Right cardiac atrium (tissue), 5 donors: ENCODE measurements around the gene GNAS. TPM values are rescaled to one million over a fixed set of nuclear protein-coding genes. Genes with fewer than 3 reads are reported as not detected.

Experiments
- ATAC-seq, 2 donors: fragments of 200-7000 bp; cut with Tn5 transposase; one replicate each; pipeline versions ENCODE4 v1.8.0 to v1.9.1; 2020; ENCODE audit warnings: moderate library complexity in 2 of 2, mild to moderate bottlenecking in 1 of 2
- DNase-seq, 3 donors: peaks; one replicate each; pipeline ENCODE4 v3.0.0-alpha.2; 2020
- H3K27ac ChIP-seq: one replicate; pipeline ENCODE4 v1.5.1; 2013; ENCODE audit warnings: mild to moderate bottlenecking, low read length, control low read depth, moderate library complexity
- H3K27me3 ChIP-seq: one replicate; pipeline ENCODE4 v1.6.1; 2013; ENCODE audit not compliant: control insufficient read depth, insufficient read depth
- H3K4me1 ChIP-seq: one replicate; pipeline ENCODE4 v1.6.1; 2013; ENCODE audit warnings: low read length; ENCODE audit not compliant: control insufficient read depth, insufficient read depth
- H3K4me3 ChIP-seq: one replicate; pipeline ENCODE4 v1.5.1; 2013; ENCODE audit warnings: low read length, control low read depth
- H3K9me3 ChIP-seq: one replicate; pipeline ENCODE4 v1.6.1; 2013; ENCODE audit warnings: low read length; ENCODE audit not compliant: control insufficient read depth
- WGBS: extraction: QIAGEN DNeasy Blood & Tissue Kit; methylation state at CpG from one replicate; pipeline ENCODE4 v1.1.7; 2013; 5-methylcytosine and 5-hydroxymethylcytosine counted together
- intact Hi-C, 4 donors: fragments of 100-400 bp; cut with DNase I; formaldehyde crosslinking; loops; one replicate each; pipeline versions ENCODE4 v1.11.0 to v1.14.0; 2022 to 2023
- polyA plus RNA-seq: library from polyadenylated mRNA; stranded (reverse); fragments of 200-250 nt; gene quantifications from one replicate; pipeline ENCODE4 v1.2.3, GENCODE V29; 2013
- total RNA-seq, 4 donors: library from RNA; stranded (reverse); fragmentation: NEBNext Ultra II Directional; extraction: Animal tissue kit (Norgen Biotek cat#: 25700); gene quantifications; one replicate each; pipeline ENCODE4 v1.2.1, GENCODE V29; 2021
- donor health status: healthy with polysubstance abuse.
- donor health status: DM: no; HTN: yes; CAD: no.
- donor health status: DM: no; HTN: no; CAD: no.
- donor health status: DM: no; HTN: yes; CAD: no; lungs with severe emphysema.
- donor health status: DM: yes; HTN: yes; CAD: no.

GNAS gene
- total and polyA plus RNA-seq, 5 donors = 1,230 to 1,885 (median 1,422) TPM

- WGBS = 81% methylated on average over 9 of the region's 9 CpGs
- DNase-seq (no peak), ATAC-seq (no peak)
Measured at GRCh38 chr20:58880994-58881752, 28.7 kb downstream of the GNAS start.

GRCh38 chr20:58882704-58883089, 30.2 kb downstream of the GNAS start:
- 91% methylated on average over 5 of the region's 5 CpGs for WGBS
- DNase-seq (no peak), ATAC-seq (no peak)
- Histone ChIP-seq H3K27ac (no peak overlapping the region), H3K9me3 (no peaks in the 10 kb centered on the region), H3K27me3 (no peaks in the 10 kb centered on the region), H3K4me3 (no peak overlapping the region), H3K4me1 (no peaks in the 10 kb centered on the region)
- intact Hi-C loops = no loop called here

More at GRCh38 chr20:58880994-58881752, 28.7 kb downstream of the GNAS start:
- H3K4me1 ChIP-seq = no peaks in the 10 kb centered on the region
- H3K4me3 ChIP-seq = no peak overlapping the region
- H3K27me3 ChIP-seq = no peaks in the 10 kb centered on the region
- intact Hi-C loops = no loop called here
- no peak overlapping the region for H3K27ac ChIP-seq
- H3K9me3 ChIP-seq = no peaks in the 10 kb centered on the region

GRCh38 chr20:58883241-58883691, 30.8 kb downstream of the GNAS start:
- H3K27me3 ChIP-seq = no peaks in the 10 kb centered on the region
- intact Hi-C loops = no loop called here
- DNase-seq (no peak), ATAC-seq (no peak)
- 74% methylated on average over 9 of the region's 9 CpGs for WGBS
- no peaks in the 10 kb centered on the region for H3K4me1 ChIP-seq
- H3K4me3 ChIP-seq = no peak overlapping the region
- no peak overlapping the region for H3K27ac ChIP-seq
- H3K9me3 ChIP-seq = no peaks in the 10 kb centered on the region

- ATAC-seq = no peak
- 71% methylated on average over 3 of the region's 3 CpGs for WGBS
- no peaks in the 10 kb centered on the region for H3K9me3 ChIP-seq
- H3K27ac ChIP-seq = no peak overlapping the region
- intact Hi-C loops = no loop called here
- no peaks in the 10 kb centered on the region for H3K4me1 ChIP-seq
- no peaks in the 10 kb centered on the region for H3K27me3 ChIP-seq
- DNase-seq = no peak
- no peak overlapping the region for H3K4me3 ChIP-seq
Measured at GRCh38 chr20:58884966-58885365, 32.5 kb downstream of the GNAS start.

GRCh38 chr20:58886546-58886945, 34.0 kb downstream of the GNAS start:
- H3K9me3 ChIP-seq = no peaks in the 10 kb centered on the region
- DNase-seq (no peak), ATAC-seq (no peak)
- H3K27me3 ChIP-seq = no peaks in the 10 kb centered on the region
- H3K27ac ChIP-seq = no peak overlapping the region
- no peak overlapping the region for H3K4me3 ChIP-seq
- no peaks in the 10 kb centered on the region for H3K4me1 ChIP-seq
- intact Hi-C loops = no loop called here

GRCh38 chr20:58888103-58888502, 35.6 kb downstream of the GNAS start:
- DNase-seq (no peak), ATAC-seq (no peak)
- Histone ChIP-seq H3K4me3 (peak overlapping the region; percentile 100), H3K9me3 (no peaks in the 10 kb centered on the region), H3K27me3 (no peaks in the 10 kb centered on the region), H3K4me1 (no peaks in the 10 kb centered on the region), H3K27ac (no peak overlapping the region)
- 57% methylated on average over 12 of the region's 12 CpGs for WGBS
- intact Hi-C loops = no loop called here

GRCh38 chr20:58888521-58889333, 36.2 kb downstream of the GNAS start:
- WGBS = 52% methylated on average over 101 of the region's 101 CpGs
- Histone ChIP-seq H3K27me3 (no peaks in the 10 kb centered on the region), H3K9me3 (no peaks in the 10 kb centered on the region), H3K27ac (peak overlapping the region; percentile 39), H3K4me3 (peak overlapping the region; percentile 100), H3K4me1 (no peaks in the 10 kb centered on the region)
- intact Hi-C loops = no loop called here
- peak; percentile 85 to 93 (median 93) for DNase-seq
- peak; percentile 64 to 72 for ATAC-seq

GRCh38 chr20:58889334-58889760, 36.8 kb downstream of the GNAS start:
- Histone ChIP-seq H3K4me1 (no peaks in the 10 kb centered on the region), H3K9me3 (no peaks in the 10 kb centered on the region), H3K4me3 (peak overlapping the region; percentile 100), H3K27ac (peak overlapping the region; percentile 39), H3K27me3 (no peaks in the 10 kb centered on the region)
- intact Hi-C loops = no loop called here
- DNase-seq (no peak), ATAC-seq (no peak)
- 52% methylated on average over 35 of the region's 35 CpGs for WGBS

GRCh38 chr20:58889798-58890517, 37.4 kb downstream of the GNAS start:
- ATAC-seq (peak; percentile 0 to 1), DNase-seq (peak; percentile 16 to 65 (median 61))
- peak overlapping the region; percentile 76 for H3K27ac ChIP-seq
- no peaks in the 10 kb centered on the region for H3K27me3 ChIP-seq
- peak overlapping the region; percentile 100 for H3K4me3 ChIP-seq
- WGBS = 28% methylated on average over 91 of the region's 91 CpGs
- intact Hi-C loops = loop anchor here (5.0 to 10.0 kb wide), 4 partner anchors 95 to 155 kb away; partner anchors contain the start of genes ATP5F1E (in 2 of the 4), NELFCD (in 2 of the 4), PRELID3B (in 1 of the 4) and TUBB1 (in 1 of the 4)
- no peaks in the 10 kb centered on the region for H3K9me3 ChIP-seq
- no peaks in the 10 kb centered on the region for H3K4me1 ChIP-seq

- ATAC-seq (peak; percentile 83 to 86), DNase-seq (peak; percentile 86 to 95 (median 93))
- intact Hi-C loops = loop anchor here (5.0 to 10.0 kb wide), 4 partner anchors 94 to 154 kb away; partner anchors contain the start of genes ATP5F1E (in 2 of the 4), NELFCD (in 2 of the 4), PRELID3B (in 1 of the 4) and TUBB1 (in 1 of the 4)
- Histone ChIP-seq H3K9me3 (no peaks in the 10 kb centered on the region), H3K27me3 (no peaks in the 10 kb centered on the region), H3K4me3 (peak overlapping the region; percentile 100), H3K4me1 (no peaks in the 10 kb centered on the region), H3K27ac (peak overlapping the region; percentile 76)
- WGBS = under 1% methylated on average over 63 of the region's 64 CpGs
Measured at GRCh38 chr20:58890518-58891085, 38.1 kb downstream of the GNAS start.
